Fibroblast of the aortic adventitia (primary cell): ENCODE data around the gene OR10A5. TPM values are rescaled to one million over a fixed set of nuclear protein-coding genes. Genes with fewer than 3 reads are reported as not detected.

Source experiments
- DNase-seq: peaks from one replicate; pipeline ENCODE4 v3.0.0-alpha.2; 2010; ENCODE audit warnings: low read depth
- H3K4me3 ChIP-seq: 2 replicates; pipeline ENCODE4 v1.5.1; 2011; ENCODE audit warnings: low read depth, mild to moderate bottlenecking, control low read depth, low read length, moderate library complexity
- CTCF ChIP-seq: IDR thresholded peaks from 2 replicates; pipeline ENCODE4 v1.5.1; 2011; ENCODE audit warnings: mild to moderate bottlenecking, low read length, control low read depth, inconsistent platforms; ENCODE audit not compliant: insufficient read depth
- total RNA-seq: library from RNA; depleted of rRNA; stranded (reverse); fragments of >200 nt; gene quantifications from 2 replicates; pipeline ENCODE4 v1.2.3, GENCODE V29; 2012; ENCODE audit warnings: low replicate concordance

OR10A5 gene
- total RNA-seq, 1 donor = not detected

- H3K4me3 ChIP-seq = no peak overlapping the region
- no peak for TF ChIP-seq CTCF
- DNase-seq = no peak
Observed at GRCh38 chr11:6824136-6824823, 21.2 kb upstream of the OR10A5 start.

GRCh38 chr11:6825231-6825744 is 20.2 kb upstream of the OR10A5 start:
- no peak overlapping the region for H3K4me3 ChIP-seq
- TF ChIP-seq CTCF = no peak
- no peak for DNase-seq

- DNase-seq = no peak
- no peak overlapping the region for H3K4me3 ChIP-seq
- no peak for TF ChIP-seq CTCF
Observed at GRCh38 chr11:6828103-6828502, 17.4 kb upstream of the OR10A5 start.

- no peak for DNase-seq
- TF ChIP-seq CTCF = no peak
- H3K4me3 ChIP-seq = no peak overlapping the region
Observed at GRCh38 chr11:6833356-6833755, 12.1 kb upstream of the OR10A5 start.

GRCh38 chr11:6834021-6834420 is 11.5 kb upstream of the OR10A5 start:
- no peak for TF ChIP-seq CTCF
- no peak for DNase-seq
- no peak overlapping the region for H3K4me3 ChIP-seq

GRCh38 chr11:6841694-6842093 is 3.8 kb upstream of the OR10A5 start:
- no peak for TF ChIP-seq CTCF
- no peak for DNase-seq
- H3K4me3 ChIP-seq = no peak overlapping the region

- TF ChIP-seq CTCF = no peak
- DNase-seq = no peak
Observed at GRCh38 chr11:6843670-6844069, 1.8 kb upstream of the OR10A5 start.

More at GRCh38 chr11:6843670-6844069, 1.8 kb upstream of the OR10A5 start:
- no peak overlapping the region for H3K4me3 ChIP-seq
